HG03045 (cell line): ENCODE results near the gene MROH2A.

Experiments used
- ATAC-seq: cut with Tn5 transposase; IDR thresholded peaks from one replicate; pipeline ENCODE4 v1.9.1; 2021; ENCODE audit warnings: mild to moderate bottlenecking, moderate library complexity; ENCODE audit not compliant: unreplicated experiment

Gene MROH2A

DNA sequence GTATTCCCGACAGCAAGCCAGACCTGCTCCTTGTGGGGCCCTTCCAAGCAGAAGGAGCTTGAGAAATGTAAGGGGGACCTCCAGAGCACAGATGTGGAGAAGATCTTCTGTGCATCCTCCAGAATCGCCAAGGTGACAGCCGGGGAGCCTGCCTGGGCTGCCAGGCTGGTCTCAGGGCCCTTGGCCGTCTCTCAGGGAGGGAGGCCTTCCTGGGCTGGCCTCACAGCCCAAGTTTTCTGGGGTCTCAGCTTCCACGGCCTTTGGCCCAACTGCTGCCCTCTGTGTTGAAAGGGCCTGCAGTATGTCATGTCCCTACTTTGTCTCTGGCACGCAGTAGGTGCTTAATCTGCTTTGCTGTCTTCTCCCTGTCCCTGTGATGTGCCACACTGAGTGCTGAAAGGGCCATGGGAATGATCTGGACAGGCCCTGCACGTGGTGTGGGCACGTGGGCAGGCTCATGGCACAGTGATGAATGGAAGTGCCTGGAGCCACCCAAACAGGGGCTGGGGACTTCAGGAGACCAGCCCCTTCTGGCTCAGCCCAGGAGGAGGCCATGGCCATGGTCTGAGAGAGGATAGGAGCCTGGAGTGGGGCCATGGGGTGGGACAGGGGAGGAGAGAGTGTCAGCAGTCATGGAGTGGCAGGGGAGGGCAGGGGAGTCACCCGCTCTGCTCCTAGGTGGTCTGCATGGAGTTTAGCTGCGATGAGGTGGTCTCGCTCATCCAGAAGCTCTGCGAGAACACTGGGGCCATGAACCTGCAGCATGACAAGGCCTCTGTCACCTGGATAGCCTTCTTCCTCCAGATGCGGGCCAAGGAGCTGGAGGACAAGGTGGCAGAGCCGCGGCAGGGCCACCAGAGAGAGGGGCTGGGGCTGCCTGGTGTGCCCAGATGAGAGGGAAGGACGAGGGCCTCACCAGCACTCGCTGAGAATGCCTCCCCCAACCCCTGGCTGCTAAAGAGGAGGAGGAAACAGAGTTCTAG, 40.8 kb downstream of the MROH2A start:
- ATAC-seq, result no peak

DNA sequence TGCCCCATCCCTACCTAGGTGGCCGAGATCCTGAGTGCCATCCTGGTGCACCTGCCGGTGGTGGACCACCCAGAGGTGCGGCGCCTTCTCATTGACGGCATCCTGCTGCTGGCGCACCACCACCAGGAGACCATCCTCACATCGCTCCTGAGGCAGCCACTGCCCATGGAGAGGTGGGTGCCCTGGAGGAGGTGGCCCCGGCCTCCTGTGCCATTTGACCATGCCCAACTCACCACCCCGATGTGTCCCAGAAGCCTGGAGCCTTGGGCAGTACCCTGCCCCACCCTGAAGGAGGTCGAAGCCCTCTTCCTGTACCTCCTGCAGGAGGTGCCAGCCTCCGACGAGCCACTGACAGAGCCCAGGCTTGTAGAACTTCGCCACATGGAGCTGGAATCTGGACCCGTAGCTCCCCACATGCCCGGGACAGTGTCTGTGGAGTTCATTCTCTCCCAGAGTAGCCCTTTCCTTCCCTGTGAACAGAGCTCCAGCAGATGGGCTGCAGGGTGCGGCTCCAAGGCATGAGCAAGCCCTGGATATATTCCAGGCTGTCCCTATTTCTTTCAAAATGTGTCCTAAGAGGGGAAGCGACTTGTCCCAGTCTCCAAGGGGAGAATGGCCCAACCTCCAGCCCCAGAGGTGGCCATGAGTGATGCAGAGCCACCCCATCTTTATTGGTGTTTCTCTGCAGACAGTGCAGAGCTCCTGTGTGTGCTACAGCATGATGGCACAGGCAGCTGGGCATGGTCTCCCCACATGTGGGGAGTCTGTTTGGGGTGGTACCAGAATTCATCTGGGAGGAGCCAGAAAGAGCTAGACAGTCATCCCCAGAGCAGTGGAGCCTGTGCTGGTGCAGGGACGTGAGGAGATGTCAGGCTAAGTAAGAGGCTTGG, 42.0 kb downstream of the MROH2A start:
- no peak for ATAC-seq

DNA sequence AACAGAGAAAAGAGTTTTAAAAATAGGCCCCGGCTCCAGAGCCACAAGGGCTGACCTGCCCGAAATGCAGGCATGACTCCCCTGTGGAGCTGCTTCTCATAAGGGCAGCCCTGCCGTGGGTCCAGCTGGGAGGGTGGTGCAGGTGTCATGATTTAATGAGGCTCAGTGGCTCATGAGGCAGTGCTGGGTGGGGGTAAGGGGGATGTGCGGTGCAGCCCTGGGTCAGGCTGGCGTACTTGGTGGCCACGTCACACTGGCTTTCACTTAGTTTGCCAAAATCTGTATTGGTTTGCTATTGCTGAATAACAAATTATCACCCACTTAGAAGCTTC, 42.6 kb downstream of the MROH2A start:
- no peak for ATAC-seq

DNA sequence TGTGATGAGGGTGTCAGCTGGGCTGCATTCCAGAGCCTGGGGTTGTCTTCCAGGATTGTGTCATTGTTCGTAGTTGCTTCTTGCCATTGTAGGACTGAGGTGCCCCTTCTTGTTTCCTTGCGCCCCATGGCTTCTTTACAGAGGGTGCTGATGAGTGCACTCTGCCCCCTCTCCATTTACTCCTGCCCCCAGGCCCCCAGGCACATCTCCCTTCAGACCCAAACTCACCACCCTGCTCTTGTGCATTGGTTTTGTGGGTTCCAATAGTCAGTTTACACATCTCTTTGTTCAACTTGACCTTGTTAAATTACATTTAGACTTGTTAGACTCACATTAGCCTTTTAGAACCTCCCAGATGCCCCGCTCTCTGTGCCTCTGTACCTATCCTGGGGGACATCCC, 43.1 kb downstream of the MROH2A start:
- no peak for ATAC-seq

DNA sequence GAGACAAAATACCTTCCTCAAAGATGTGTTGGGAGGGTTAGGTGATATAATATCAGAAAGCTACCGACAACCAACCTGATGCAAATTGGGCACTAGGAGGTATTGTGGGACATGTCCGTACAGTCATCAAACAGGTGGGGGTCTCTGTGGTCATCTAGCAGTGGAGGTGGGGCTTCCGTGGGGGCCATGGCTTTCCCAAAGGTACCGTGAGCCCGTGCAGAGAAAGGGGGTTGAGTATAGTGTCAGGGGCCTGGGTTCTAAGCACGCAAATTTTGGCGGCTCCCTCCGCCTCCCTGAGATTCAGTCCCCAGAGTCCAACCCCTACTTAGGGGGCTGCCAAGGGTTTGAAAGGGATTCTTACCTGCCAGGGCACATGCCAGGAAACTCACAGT, 43.6 kb downstream of the MROH2A start:
- ATAC-seq, result no peak

DNA sequence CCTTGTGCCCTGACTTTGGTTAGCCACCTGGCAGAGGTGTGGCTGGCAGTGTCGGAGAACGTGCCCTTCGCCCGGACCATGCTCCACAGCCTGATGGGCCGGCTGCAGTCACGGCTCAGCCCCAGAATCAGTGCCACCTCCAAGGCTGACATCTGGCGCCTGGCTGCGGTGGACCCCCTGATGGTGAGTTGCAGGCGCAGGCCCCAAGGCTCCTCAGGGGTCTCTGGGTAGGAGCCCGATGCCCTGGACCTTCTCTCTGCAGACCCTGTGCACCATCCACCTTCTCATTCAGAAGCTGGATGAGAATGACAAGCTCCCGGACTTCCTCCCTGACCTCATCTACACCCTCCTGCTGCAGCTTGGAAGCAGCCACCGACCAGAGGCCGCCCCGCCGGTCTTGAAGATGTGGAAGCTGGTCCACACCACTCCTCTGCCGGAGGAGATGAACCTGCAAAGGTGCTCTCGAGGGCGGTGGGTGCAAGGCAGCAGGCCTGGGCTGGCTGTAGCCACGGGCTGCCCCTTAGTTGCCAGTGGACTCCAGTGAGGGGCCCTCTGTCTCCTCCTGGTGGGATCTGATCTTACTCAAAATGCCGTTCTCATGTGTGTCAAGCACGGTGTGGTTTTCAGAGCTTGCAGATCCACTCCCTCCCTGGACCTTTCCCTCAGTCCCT, 44.1 kb downstream of the MROH2A start:
- no peak for ATAC-seq

DNA sequence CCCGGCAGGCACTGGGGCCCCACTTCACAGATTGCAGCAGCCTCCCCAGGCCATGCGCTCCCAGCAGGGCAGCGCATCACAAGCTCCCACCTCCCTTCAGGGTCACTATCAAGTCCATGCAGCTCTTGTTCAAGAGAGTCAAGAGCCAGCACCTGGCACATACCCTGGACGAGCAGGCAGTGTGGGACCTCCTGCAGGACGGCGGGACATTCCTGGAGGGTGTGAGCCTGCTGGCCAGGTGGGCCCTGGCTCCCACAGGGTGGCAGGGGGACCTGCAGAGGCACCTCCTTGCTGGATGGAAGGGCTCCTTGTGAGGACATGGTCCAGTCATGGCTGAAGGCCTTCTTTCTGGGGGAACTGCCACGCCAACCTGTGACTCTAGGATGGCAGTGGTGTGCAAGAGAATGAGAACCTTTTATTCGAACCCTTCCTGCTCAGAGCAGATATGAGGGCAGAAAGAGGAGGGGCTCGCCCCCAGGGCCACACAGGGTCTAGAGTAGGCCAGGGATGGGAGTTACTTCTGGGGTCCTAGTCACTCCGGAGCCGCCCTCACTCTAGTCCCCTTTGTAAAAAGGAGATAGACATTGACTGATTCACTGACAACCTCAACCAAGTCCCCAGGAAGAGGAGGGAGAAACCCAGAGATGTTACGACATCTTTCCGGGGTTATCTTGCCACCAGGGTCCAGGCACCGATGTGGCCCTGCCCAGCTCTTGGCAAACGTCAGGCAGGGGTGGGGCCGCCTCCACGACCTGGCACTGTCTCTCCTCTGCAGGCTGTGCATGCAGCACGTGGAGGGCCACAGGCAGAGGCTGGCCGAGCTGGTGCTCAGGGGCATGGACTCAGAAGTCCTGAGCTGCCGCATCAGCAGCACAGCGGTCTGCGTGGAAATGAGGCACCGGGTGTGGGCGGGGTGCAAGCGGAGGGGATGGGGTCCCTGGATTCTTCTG, 44.9 kb downstream of the MROH2A start:
- ATAC-seq, result no peak

DNA sequence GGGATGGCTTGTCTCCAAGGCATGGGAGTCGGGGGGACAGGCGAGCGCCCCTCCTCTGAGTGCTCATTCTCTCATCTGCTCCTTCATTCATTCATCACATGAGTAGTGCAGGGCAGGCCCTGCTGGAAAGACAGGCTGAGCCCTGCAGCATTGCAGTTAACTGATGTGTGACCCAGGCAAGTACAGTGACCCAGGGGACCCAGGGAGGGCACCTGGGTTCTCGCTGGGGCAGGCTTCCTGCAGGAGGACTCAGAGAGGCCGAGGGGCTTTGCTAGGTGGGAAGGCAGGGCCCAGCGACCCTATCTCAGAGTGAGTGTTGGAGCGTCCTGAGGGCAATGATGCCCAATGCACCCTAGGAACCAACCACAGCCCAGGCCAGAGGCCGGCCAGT, 45.6 kb downstream of the MROH2A start:
- ATAC-seq, result no peak

DNA sequence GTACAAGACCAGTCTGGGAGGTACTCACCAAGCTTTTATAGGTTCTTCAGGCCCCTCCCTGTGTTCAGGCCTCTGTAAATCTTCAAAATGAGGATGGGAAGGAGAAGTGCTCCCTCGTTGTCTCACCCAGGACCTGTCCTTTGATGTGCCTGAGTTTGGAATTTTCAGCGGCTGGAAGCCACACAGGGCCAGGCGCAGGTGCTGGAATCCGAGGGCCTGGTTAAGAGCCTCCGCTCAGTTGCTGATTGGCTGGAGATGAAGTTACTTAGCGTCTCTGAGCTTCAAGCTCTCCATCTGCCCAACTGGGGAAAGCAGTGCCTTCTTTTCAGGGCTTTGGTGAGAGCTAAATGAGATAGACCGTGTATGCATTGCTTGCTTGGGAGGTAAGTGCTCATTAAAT, 46.2 kb downstream of the MROH2A start:
- ATAC-seq, result no peak

DNA sequence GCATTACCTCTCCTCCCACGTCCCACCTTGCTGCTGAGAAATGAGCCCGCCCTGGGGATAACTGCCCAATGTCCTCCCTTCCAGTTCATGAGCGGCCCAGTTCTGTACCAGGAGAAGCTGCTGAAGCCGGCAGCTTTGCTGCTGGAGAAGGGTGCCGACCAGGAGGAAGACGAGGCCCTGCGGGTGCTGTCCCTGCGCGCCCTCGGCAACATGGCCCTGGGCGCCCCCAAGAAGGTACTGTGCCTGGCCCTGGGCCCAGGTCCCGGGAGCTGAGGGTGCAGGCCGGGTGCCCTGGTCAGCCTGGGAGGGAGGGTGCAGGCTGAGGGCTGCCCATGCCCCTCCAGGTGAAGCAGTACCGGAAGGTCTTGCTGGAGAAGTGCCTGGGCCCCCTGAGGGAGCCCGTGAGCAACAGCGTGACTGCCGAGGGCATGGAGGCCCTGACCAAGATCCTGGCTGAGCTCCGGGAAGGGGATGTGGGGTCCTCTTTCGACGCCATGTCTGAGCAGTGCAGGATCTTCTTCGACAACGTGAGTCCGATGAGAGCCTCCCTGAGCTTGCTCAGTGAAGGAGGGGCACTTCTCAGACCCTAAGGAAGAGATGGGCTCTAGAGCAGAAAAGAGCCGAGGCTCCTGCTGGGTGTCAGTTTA, 50.5 kb downstream of the MROH2A start:
- no peak for ATAC-seq

DNA sequence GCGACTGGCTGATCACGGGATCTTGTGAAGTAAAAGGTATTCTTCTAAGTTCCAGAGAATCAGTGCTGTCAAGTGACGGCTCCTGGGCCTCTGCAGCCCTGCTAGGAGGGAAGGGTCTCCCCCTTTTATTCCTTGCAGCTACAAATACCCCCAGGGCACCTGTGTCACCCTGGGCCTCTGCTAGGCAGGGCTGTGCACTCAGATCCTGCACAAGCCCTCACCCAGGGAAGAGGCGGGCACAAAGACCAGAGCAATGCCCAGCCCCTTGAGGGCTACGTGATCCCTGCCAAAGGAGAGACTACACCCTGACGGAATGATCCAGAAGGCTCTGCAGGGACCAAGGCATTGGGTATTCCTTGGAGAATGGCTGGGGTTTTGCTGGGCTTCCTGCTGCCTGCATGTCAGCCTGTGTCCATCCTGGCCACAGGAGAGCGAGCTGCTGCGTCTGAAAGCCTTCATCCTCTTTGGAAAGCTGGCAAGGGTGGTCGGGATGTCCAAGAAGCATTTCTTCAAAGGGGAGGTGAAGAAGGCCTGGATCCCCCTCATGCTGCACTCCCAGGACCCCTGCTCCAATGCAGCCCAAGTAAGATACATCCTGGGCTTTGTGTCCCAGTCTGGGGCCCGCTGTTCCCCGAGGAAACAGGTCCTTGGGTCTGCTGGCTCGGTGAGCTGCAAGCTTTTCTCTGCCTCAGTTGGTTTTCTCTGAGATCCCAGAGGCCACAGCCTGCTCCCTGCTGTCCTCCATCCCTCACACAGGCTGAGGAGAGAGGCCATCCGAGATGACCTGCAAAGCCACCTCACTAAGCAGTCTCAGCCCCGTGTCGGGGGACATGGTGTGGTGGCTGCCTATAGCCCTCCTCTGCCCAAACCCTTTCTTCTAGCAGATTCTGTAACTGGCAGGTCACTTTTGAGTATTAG, 51.3 kb downstream of the MROH2A start:
- no peak for ATAC-seq

DNA sequence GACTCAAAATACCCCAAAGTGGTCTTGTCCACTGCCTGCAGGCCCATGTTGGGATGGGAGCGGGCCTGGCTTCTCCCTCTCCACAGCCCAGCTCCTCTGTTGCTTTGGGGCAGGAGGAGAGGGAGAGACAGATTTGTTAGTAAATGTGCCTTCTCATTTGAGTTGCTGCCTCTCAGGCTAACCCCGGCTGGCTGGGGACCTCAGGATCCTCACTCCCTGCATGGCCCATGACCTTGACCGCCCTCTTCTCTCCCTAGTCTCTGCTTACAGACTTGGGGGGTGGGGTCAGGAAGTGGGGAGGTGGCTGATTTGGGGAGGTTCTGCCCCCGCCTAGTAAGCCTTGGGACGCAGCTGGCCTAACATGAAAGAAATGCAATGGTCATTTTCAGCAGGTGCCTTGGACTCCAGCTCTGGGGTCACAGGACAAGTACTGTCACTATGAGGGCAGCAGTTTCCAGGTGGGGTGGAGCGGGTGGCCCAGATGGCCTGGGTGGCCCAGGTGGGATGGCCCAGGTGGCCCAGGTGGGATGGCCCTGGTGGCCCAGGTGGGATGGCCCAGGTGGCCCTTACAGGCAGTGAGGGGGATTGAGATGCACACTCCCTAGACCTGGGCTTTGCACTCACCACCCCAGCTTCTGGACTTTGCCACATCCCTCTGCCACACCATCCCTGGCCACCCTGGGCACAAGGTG, 52.1 kb downstream of the MROH2A start:
- ATAC-seq, result no peak

DNA sequence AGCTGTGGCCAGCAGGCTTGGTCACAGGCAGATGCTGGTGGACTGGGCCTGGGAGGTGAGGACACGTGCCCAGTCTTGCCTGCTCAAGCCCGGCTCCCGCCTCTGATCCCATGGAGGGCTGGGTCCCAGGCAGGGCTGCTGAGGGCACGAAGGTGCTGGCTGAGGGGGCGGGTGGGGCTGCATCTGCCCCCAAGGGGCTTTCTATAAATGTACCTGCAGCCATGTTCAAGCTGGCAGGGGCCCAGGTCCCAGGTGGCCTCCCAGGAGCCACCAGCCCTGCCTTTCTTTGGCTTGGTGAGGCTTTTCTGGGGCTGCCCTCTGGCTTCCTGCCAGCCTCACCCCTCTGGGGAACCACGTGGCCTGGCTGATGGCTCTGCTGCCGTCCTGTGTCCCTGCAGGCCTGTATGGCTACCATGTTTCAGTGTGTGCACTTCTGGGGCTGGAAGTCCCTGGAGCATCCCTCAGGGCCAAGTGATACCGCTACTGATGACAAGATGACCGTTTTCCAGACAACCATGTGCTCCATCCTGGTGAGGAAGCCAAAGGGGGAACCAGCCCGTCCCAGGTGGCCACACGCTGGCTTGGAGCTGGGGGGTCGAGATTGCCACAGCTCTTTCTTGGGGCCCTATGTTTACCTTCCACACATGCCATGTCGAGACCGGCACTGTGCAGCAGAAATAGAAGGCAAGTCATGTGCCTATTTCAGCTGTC, 53.0 kb downstream of the MROH2A start:
- ATAC-seq, result no peak

DNA sequence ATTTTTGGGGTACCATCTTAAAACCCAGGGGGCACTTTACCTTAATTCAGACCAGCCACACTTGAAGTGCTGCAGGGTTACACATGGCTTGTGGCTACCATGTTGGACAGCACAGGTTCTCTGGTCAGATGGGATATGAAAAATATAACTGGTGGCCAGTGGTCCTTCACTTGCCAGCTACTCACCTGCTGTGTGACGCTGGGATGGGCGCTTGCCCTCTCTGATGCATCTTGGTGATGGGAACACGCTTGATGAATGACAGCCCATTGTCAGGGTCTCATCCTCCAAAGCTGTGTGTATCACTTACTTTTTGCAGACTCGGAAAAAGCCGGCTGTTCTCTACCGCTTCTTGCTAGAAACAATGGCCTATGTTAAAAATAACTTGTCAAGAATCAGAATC, 53.7 kb downstream of the MROH2A start:
- no peak for ATAC-seq

DNA sequence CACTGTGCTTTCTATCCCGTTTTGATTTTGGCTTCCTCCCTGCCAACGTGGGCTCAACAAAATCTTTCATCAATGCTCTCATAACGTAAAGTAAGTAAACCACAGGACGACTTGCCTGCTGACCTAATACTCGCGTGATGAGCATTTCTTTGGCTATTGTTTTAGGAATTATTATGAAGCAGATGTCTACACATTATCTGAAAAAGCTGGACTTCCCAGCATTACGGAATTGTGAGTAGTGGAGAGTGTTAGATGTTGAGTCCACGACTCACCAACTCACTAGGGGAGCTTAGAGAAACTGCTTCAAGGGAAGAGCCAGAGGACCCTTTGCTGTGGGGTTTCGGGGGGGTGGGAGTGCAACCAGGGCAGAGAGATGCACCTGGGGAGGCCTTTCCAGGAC, 54.3 kb downstream of the MROH2A start:
- no peak for ATAC-seq

DNA sequence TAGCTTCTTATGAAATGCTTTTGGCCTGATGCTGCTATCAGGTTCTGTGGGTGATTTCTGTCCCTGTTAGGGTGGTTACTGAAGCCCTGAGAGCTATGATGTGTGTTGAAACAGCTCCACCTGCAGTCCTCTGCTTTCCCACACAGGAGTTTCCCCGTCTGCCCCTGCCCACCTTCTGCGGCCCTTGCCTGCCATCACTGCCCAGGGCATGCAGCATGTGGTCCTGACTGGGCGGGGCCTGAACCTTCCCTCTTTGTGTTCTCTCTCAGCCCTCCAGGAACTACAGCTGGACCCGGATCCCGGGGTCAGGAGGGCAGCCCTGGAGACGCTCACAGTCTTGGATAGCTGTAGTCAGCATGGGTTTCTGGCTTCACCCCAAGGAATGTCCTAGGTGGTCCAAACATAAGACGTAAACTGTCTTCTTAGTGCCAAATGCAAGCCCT, 54.8 kb downstream of the MROH2A start:
- no peak for ATAC-seq

DNA sequence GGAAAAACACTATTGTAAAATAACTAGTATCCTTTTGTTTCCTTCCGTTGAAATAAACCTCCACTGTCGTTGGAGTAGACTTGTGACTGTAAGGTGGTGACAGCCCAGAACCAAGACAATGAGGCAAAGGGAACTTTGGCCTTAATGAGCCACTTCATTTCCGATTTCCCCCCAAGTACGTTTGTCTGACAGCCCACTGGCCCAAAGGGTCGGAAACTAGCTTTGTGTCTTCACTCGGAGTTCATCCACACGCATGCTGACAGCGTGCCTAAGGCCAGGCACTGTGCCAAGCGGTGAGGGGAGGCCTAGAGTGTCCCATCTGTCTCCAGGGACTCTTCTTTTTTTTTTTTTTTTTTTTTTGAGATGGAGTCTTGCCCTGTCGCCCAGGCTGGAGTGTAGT, 55.2 kb downstream of the MROH2A start:
- no peak for ATAC-seq
